Heart left ventricle (tissue), 13 donors: ENCODE measurements around the gene WDR48.
A peak's percentile ranks its signal among the peaks of the same experiment; 100 is the strongest.

Experiments used
- CTCF ChIP-seq, 12 donors: fragments of 200-600 bp; sonication (generic) in 4 of 12; IDR thresholded peaks; one replicate each; pipeline versions ENCODE4 v1.5.0 to v1.8.0; 2018 to 2022; ENCODE audit warnings: antibody characterized with exemption in 12 of 12, mild to moderate bottlenecking in 5 of 12
- POLR2A ChIP-seq, 2 donors: fragments of 450-650 bp; IDR thresholded peaks; one replicate each; pipeline ENCODE4 v1.6.1; 2017; ENCODE audit warnings: antibody characterized with exemption in 2 of 2, mild to moderate bottlenecking in 2 of 2, moderate library complexity in 2 of 2
- donor health status: ischemic (EF 13 %, LVEDD 7.1; RV severe dilation, severe dysfunction).
- donor health status: DM: no; HTN: yes; CAD: no.
- donor health status: DM: no; HTN: no; CAD: no.
- donor health status: ischemic (EF 25% LVEDD 6.9; RV normal size, moderate dysfunction).
- donor health status: ischemic (EF 25% LVEDD 5.7; RV mildly dilated, moderate dysfunction).
- donor health status: ischemic (EF 35%, LVEDD 5.7; RV mildly dilated, moderate dysfunction).
- donor health status: nonischemic (EF 11% LVEDD 7.7; RV severe dilation, severe dysfunction).
- donor health status: DM: yes; HTN: yes; CAD: no.
- donor health status: PGD.
- donor health status: ischemic (EF 29% LVEDD 5.4; RV normal size, mild dysfunction).
- donor health status: nonischemic (EF 23%, LVEDD 6.1; RV moderate dilation, normal function).

GRCh38 chr3:39106851-39107387 is 55.1 kb downstream of the WDR48 start:
- TF ChIP-seq CTCF (IDR thresholded peaks at IDR 0.05), result peak in 2 of 12 donors; percentile 12 to 18
- no peak for TF ChIP-seq POLR2A (IDR thresholded peaks at IDR 0.05)
